Transverse colon (tissue), 3 donors: Measurements from ENCODE around the gene YJEFN3.

ENCODE experiments used
- EP300 ChIP-seq: sonication (generic); formaldehyde crosslinking; IDR thresholded peaks from one replicate; pipeline ENCODE4 v1.6.1; 2017; ENCODE audit warnings: antibody characterized with exemption, low read depth
- POLR2A ChIP-seq: fragments of 450-650 bp; IDR thresholded peaks from one replicate; pipeline ENCODE4 v1.6.1; 2016; ENCODE audit warnings: antibody characterized with exemption, mild to moderate bottlenecking, moderate library complexity
- TF ChIP-seq, protein P1 (sequence below), 5 experiments: fragments of 200-600 bp in 3 of 5; fragments of 450-650 bp in 2 of 5; sonication (generic) in 3 of 5; IDR thresholded peaks; 1 replicate in 2 of 5; 2 replicates in 3 of 5; pipeline ENCODE4 v1.5.1; 2016 to 2017; ENCODE audit warnings: antibody characterized with exemption in 5 of 5, inconsistent platforms in 3 of 5, mild to moderate bottlenecking in 2 of 5, moderate library complexity in 1 of 5

DNA sequence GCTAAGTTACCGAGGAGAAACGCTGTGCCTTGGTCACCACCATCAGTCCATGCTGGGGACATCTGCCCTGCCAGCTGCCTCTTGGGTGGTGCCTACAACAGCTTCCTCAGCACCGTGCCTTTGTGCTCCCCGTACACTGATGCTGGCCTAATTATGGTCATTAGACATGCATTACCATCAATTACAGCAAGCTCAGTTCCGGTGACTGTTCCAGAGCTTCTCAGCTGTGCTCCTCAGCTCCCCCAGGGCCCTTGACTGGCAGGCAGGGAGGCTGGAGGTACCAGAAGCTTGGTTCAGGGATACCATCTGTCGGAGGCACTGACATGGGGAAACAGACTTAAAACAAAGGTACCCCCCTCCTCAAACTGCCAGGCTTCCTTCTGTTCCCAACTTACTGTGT, 49.5 kb downstream of the YJEFN3 start:
- TF ChIP-seq, protein P1, sequence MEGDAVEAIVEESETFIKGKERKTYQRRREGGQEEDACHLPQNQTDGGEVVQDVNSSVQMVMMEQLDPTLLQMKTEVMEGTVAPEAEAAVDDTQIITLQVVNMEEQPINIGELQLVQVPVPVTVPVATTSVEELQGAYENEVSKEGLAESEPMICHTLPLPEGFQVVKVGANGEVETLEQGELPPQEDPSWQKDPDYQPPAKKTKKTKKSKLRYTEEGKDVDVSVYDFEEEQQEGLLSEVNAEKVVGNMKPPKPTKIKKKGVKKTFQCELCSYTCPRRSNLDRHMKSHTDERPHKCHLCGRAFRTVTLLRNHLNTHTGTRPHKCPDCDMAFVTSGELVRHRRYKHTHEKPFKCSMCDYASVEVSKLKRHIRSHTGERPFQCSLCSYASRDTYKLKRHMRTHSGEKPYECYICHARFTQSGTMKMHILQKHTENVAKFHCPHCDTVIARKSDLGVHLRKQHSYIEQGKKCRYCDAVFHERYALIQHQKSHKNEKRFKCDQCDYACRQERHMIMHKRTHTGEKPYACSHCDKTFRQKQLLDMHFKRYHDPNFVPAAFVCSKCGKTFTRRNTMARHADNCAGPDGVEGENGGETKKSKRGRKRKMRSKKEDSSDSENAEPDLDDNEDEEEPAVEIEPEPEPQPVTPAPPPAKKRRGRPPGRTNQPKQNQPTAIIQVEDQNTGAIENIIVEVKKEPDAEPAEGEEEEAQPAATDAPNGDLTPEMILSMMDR (IDR thresholded peaks at IDR 0.05) = no peak
- TF ChIP-seq EP300 (no peak), POLR2A (no peak)
